Kidney (tissue), 14 donors: ENCODE measurements around the gene TP53BP2. TPM values are rescaled to one million over a fixed set of nuclear protein-coding genes. Genes with fewer than 3 reads are reported as not detected.

ENCODE experiments used
- DNase-seq, 5 donors: peaks; one replicate each; pipeline ENCODE4 v3.0.0-alpha.2; 2013 to 2020
- FAIRE-seq: peaks from 2 replicates; lab custom pipeline; 2012; peaks lifted over from hg19 to GRCh38; lab: Jason Lieb, UNC
- H3K27ac ChIP-seq, 2 donors: one replicate each; pipeline ENCODE4 v1.7.0; 2013; ENCODE audit warnings: low read depth in 2 of 2, low read length in 2 of 2, inconsistent platforms in 1 of 2
- H3K27me3 ChIP-seq: one replicate; pipeline ENCODE4 v1.7.1; 2013; ENCODE audit warnings: low read length, inconsistent platforms; ENCODE audit not compliant: control insufficient read depth, insufficient read depth
- H3K36me3 ChIP-seq, 3 donors: one replicate each; pipeline versions ENCODE4 v1.7.0 to v1.7.1; 2013; ENCODE audit warnings: low read length in 3 of 3, control low read depth in 1 of 3, inconsistent platforms in 1 of 3; ENCODE audit not compliant: insufficient read depth in 3 of 3, control insufficient read depth in 2 of 3
- H3K4me1 ChIP-seq, 3 donors: one replicate each; pipeline versions ENCODE4 v1.7.0 to v1.7.1; 2013; ENCODE audit warnings: low read length in 3 of 3, inconsistent platforms in 1 of 3, low read depth in 1 of 3; ENCODE audit not compliant: control insufficient read depth in 2 of 3, insufficient read depth in 2 of 3
- H3K4me3 ChIP-seq, 3 donors: one replicate each; pipeline versions ENCODE4 v1.7.0 to v1.8.1; 2013; ENCODE audit warnings: low read length in 3 of 3, control low read depth in 1 of 3, inconsistent platforms in 1 of 3
- H3K9ac ChIP-seq, 3 donors: one replicate each; pipeline versions ENCODE4 v1.7.0 to v1.7.1; 2013; ENCODE audit warnings: low read length in 3 of 3, control low read depth in 1 of 3, inconsistent platforms in 1 of 3
- H3K9me3 ChIP-seq, 3 donors: one replicate each; pipeline versions ENCODE4 v1.7.0 to v1.7.1; 2013; ENCODE audit warnings: low read length in 3 of 3, control low read depth in 1 of 3, inconsistent platforms in 1 of 3; ENCODE audit not compliant: control insufficient read depth in 2 of 3, insufficient read depth in 1 of 3
- CTCF ChIP-seq: IDR thresholded peaks from 3 replicates; pipeline ENCODE4 v1.5.1; 2012; ENCODE audit warnings: mild to moderate bottlenecking, moderate library complexity, borderline replicate concordance; ENCODE audit not compliant: insufficient read depth; ENCODE audit errors: extremely low read depth
- intact Hi-C: fragments of 100-400 bp; cut with DNase I; formaldehyde crosslinking; loops from one replicate; pipeline ENCODE4 v1.11.1; 2022
- polyA plus RNA-seq: library from polyadenylated mRNA; stranded (reverse); fragments of 350-450 nt; fragmentation: Illumina TruSeq; extraction: RNeasy Lipid Tissue Mini Kit (QIAGEN cat#74804); gene quantifications from one replicate; pipeline ENCODE4 v1.2.3, GENCODE V29; 2014; ENCODE audit warnings: low read depth, low replicate concordance; ENCODE audit not compliant: insufficient read depth
- total RNA-seq: library from RNA; stranded (reverse); fragmentation: NEBNext Ultra II Directional; extraction: Animal tissue kit (Norgen Biotek cat#: 25700); gene quantifications from one replicate; pipeline ENCODE4 v1.2.1, GENCODE V29; 2021
- donor health status: control.
- donor health status: control.
- donor health status: control.
- donor health status: control.
- donor health status: control.
- donor health status: DM: yes; HTN: yes; CAD: no.
- donor health status: Normal renal cell carcinoma (clear cell type).

The TP53BP2 gene
- total and polyA plus RNA-seq, 2 donors from 2014 or later = 10.3 to 45.9 TPM

GRCh38 chr1:223828162-223828848, 17.4 kb downstream of the TP53BP2 start:
- no peak for TF ChIP-seq CTCF
- FAIRE-seq (no peak), DNase-seq (no peak)
- peaks cover 0 to 9% (median 3%) of the 10 kb centered on the region in 3 donors for H3K4me1 ChIP-seq
- H3K36me3 ChIP-seq = no peaks in the 10 kb centered on the region
- no peak overlapping the region for H3K9ac ChIP-seq
- no peaks in the 10 kb centered on the region for H3K9me3 ChIP-seq
- no peak overlapping the region for H3K27ac ChIP-seq
- H3K4me3 ChIP-seq = no peak overlapping the region
- intact Hi-C loops = no loop called here
- H3K27me3 ChIP-seq = no peaks in the 10 kb centered on the region

- no peak for TF ChIP-seq CTCF
- H3K27ac ChIP-seq = no peak overlapping the region
- DNase-seq (no peak), FAIRE-seq (no peak)
- H3K9ac ChIP-seq = no peak overlapping the region
- no peaks in the 10 kb centered on the region for H3K9me3 ChIP-seq
- H3K4me1 ChIP-seq = peaks cover 0 to 6% (median 3%) of the 10 kb centered on the region in 3 donors
- intact Hi-C loops = no loop called here
- H3K36me3 ChIP-seq = no peaks in the 10 kb centered on the region
- H3K4me3 ChIP-seq = no peak overlapping the region
- no peaks in the 10 kb centered on the region for H3K27me3 ChIP-seq
These were observed 18.5 kb downstream of the TP53BP2 start for GRCh38 chr1:223827193-223827663.

- Histone ChIP-seq H3K36me3 (peaks cover 0 to 2% (median 0%) of the 10 kb centered on the region in 3 donors), H3K4me3 (no peak overlapping the region), H3K27ac (no peak overlapping the region), H3K9me3 (no peaks in the 10 kb centered on the region), H3K4me1 (peaks cover 0 to 6% (median 0%) of the 10 kb centered on the region in 3 donors), H3K9ac (no peak overlapping the region), H3K27me3 (no peaks in the 10 kb centered on the region)
- FAIRE-seq = no peak
- no peak for TF ChIP-seq CTCF
- intact Hi-C loops = no loop called here
- DNase-seq = no peak
These were observed 19.7 kb downstream of the TP53BP2 start for GRCh38 chr1:223825767-223826748.
